Stimulated activated naive CD8-positive, alpha-beta T cell treated with anti-CD3 and anti-CD28 coated beads, Interleukin-15, amount 100 ng/mL, for 72 hours (primary cell): ENCODE results near the gene HLA-DRB5.
"Not testable (repeated sequence)": the region's sequence is repeated elsewhere in the genome, so short reads cannot be mapped to it uniquely, and the experiment has no call there.

Experiments used
- ATAC-seq: fragments of 150-1000 bp; cut with Tn5 transposase; 2 replicates; pipeline ENCODE4 v1.10.0; 2021; ENCODE audit warnings: mild to moderate bottlenecking, moderate library complexity
- DNase-seq, 2 donors: peaks; one replicate each; pipeline ENCODE4 v3.0.0; 2021 to 2022
- H3K27ac Mint-ChIP-seq, 2 donors: one replicate each; pipeline ENCODE4 v1.8.0; 2022; ENCODE audit warnings: mild to moderate bottlenecking in 2 of 2, mixed read lengths in 2 of 2, moderate library complexity in 2 of 2
- H3K27me3 Mint-ChIP-seq: one replicate; pipeline ENCODE4 v1.8.0; 2022; ENCODE audit warnings: mixed read lengths
- H3K4me1 Mint-ChIP-seq: one replicate; pipeline ENCODE4 v1.8.0; 2022; ENCODE audit warnings: mild to moderate bottlenecking, mixed read lengths
- H3K4me3 Mint-ChIP-seq, 2 donors: one replicate each; pipeline ENCODE4 v1.8.0; 2022; ENCODE audit warnings: mild to moderate bottlenecking in 2 of 2, mixed read lengths in 2 of 2, moderate library complexity in 1 of 2
- H3K9me3 Mint-ChIP-seq, 2 donors: one replicate each; pipeline ENCODE4 v1.8.0; 2022; ENCODE audit warnings: mixed read lengths in 2 of 2

HLA-DRB5 gene

GRCh38 chr6:32467743-32468503 lies 62.2 kb downstream of the HLA-DRB5 start:
- H3K4me1 Mint-ChIP-seq, H3K4me3 Mint-ChIP-seq, H3K27ac Mint-ChIP-seq, ATAC-seq, DNase-seq: not testable (repeated sequence)
- Mint-ChIP-seq H3K27me3 (peaks cover 41% of the 10 kb centered on the region), H3K9me3 (peaks cover 18% of the 10 kb centered on the region in 2 donors)
